Keratinocyte (primary cell): ENCODE results near the gene FDPS.

Source experiments
- EZH2 ChIP-seq: IDR thresholded peaks from one replicate; pipeline ENCODE4 v1.6.1; 2012; ENCODE audit warnings: inconsistent platforms, mild to moderate bottlenecking, low read length, moderate library complexity
- TF ChIP-seq, protein P1 (sequence below), 3 experiments: IDR thresholded peaks in 1 of 3; conservative IDR thresholded peaks in 1 of 3; optimal IDR thresholded peaks in 1 of 3; 2 replicates in 2 of 3; 3 replicates in 1 of 3; pipeline versions ENCODE3 to v1.5.1; 2011; ENCODE audit warnings: low read length in 3 of 3, mild to moderate bottlenecking in 3 of 3, moderate library complexity in 2 of 3, control low read depth in 1 of 3, inconsistent platforms in 1 of 3; ENCODE audit not compliant: insufficient read depth in 2 of 3; ENCODE audit errors: extremely low read depth in 1 of 3

GRCh38 chr1:155318082-155318481, 9.4 kb downstream of the FDPS start:
- TF ChIP-seq, protein P1, sequence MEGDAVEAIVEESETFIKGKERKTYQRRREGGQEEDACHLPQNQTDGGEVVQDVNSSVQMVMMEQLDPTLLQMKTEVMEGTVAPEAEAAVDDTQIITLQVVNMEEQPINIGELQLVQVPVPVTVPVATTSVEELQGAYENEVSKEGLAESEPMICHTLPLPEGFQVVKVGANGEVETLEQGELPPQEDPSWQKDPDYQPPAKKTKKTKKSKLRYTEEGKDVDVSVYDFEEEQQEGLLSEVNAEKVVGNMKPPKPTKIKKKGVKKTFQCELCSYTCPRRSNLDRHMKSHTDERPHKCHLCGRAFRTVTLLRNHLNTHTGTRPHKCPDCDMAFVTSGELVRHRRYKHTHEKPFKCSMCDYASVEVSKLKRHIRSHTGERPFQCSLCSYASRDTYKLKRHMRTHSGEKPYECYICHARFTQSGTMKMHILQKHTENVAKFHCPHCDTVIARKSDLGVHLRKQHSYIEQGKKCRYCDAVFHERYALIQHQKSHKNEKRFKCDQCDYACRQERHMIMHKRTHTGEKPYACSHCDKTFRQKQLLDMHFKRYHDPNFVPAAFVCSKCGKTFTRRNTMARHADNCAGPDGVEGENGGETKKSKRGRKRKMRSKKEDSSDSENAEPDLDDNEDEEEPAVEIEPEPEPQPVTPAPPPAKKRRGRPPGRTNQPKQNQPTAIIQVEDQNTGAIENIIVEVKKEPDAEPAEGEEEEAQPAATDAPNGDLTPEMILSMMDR (optimal IDR thresholded peaks at IDR 0.05 in 1 of 3, IDR thresholded peaks at IDR 0.05 in 1 of 3, conservative IDR thresholded peaks at IDR 0.05 in 1 of 3; ENCODE audit: extremely low read depth in 1 of 3, insufficient read depth in 2 of 3, low read length in 3 of 3), result no peak
- TF ChIP-seq EZH2, result no peak
